HG02884 (cell line): ENCODE data around the gene CD47.

ENCODE experiments used
- ATAC-seq: cut with Tn5 transposase; IDR thresholded peaks from one replicate; pipeline ENCODE4 v1.9.1; 2021; ENCODE audit warnings: mild to moderate bottlenecking, moderate library complexity; ENCODE audit not compliant: unreplicated experiment

Gene CD47

GRCh38 chr3:108090701-108091497, at the start of gene CD47:
Gene CD47, minus strand, starts transcription at chr3:108091031. Its CDS starts 123 bp downstream, at chr3:108090908.
- ATAC-seq: peak; percentile 44

- no peak for ATAC-seq
Measured at GRCh38 chr3:108137460-108137814, 46.6 kb upstream of the CD47 start.

- ATAC-seq: no peak
Measured at GRCh38 chr3:108136561-108137459, 46.0 kb upstream of the CD47 start.

- peak; percentile 32 for ATAC-seq
Measured at GRCh38 chr3:108134555-108134880, 43.7 kb upstream of the CD47 start.

- peak; percentile 29 for ATAC-seq
Measured at GRCh38 chr3:108133858-108134554, 43.2 kb upstream of the CD47 start.

- no peak for ATAC-seq
Measured at GRCh38 chr3:108133048-108133369, 42.2 kb upstream of the CD47 start.

GRCh38 chr3:108131475-108132134, 40.8 kb upstream of the CD47 start:
- ATAC-seq: no peak

GRCh38 chr3:108130701-108131474, 40.1 kb upstream of the CD47 start:
- no peak for ATAC-seq

GRCh38 chr3:108130236-108130635, 39.4 kb upstream of the CD47 start:
- no peak for ATAC-seq

- no peak for ATAC-seq
Measured at GRCh38 chr3:108127301-108127988, 36.6 kb upstream of the CD47 start.

- ATAC-seq: no peak
Measured at GRCh38 chr3:108126348-108126747, 35.5 kb upstream of the CD47 start.

GRCh38 chr3:108125550-108126071, 34.8 kb upstream of the CD47 start:
- ATAC-seq: peak; percentile 37

- ATAC-seq: no peak
Measured at GRCh38 chr3:108125153-108125543, 34.3 kb upstream of the CD47 start.

- ATAC-seq: peak; percentile 80
Measured at GRCh38 chr3:108124337-108125152, 33.7 kb upstream of the CD47 start.

- no peak for ATAC-seq
Measured at GRCh38 chr3:108123326-108123725, 32.5 kb upstream of the CD47 start.

GRCh38 chr3:108122276-108122675, 31.4 kb upstream of the CD47 start:
- no peak for ATAC-seq

GRCh38 chr3:108119398-108120104, 28.7 kb upstream of the CD47 start:
- no peak for ATAC-seq
